SU-DHL-6 (cell line): Measurements from ENCODE around the gene KIRREL2.

ENCODE experiments used
- H2AFZ ChIP-seq: fragments of 200-600 bp; sonication (generic); 2 replicates; pipeline ENCODE4 v1.6.1; 2014; ENCODE audit warnings: low read depth, mild to moderate bottlenecking, moderate library complexity, mixed read lengths, antibody characterized with exemption, low read length; ENCODE audit not compliant: severe bottlenecking
- H3F3A ChIP-seq: fragments of 200-600 bp; shearing (Covaris generic); 2 replicates; pipeline ENCODE4 v1.6.0; 2016; ENCODE audit warnings: antibody characterized with exemption, mild to moderate bottlenecking; ENCODE audit not compliant: insufficient read depth
- H3K27ac ChIP-seq: fragments of 200-600 bp; sonication (generic); 2 replicates; pipeline ENCODE4 v1.5.1; 2016; ENCODE audit warnings: low read depth, mild to moderate bottlenecking, low read length, moderate library complexity, mixed read lengths
- H3K27me3 ChIP-seq: fragments of 200-600 bp; sonication (generic), shearing (Covaris generic); 2 replicates; pipeline ENCODE4 v1.6.0; 2014; ENCODE audit warnings: mild to moderate bottlenecking, low read length
- H3K36me3 ChIP-seq: fragments of 200-600 bp; sonication (generic); 2 replicates; pipeline ENCODE4 v1.6.1; 2014; ENCODE audit warnings: mild to moderate bottlenecking, low read length, mixed read lengths
- H3K4me2 ChIP-seq: fragments of 300-600, 200-600 bp; shearing (Covaris generic), sonication (generic); 2 replicates; pipeline ENCODE4 v1.6.0; 2014; ENCODE audit warnings: low read length, low read depth, mild to moderate bottlenecking; ENCODE audit not compliant: poor library complexity, severe bottlenecking
- H3K4me3 ChIP-seq: fragments of 200-600 bp; sonication (generic); 2 replicates; pipeline ENCODE4 v1.5.1; 2014; ENCODE audit warnings: antibody characterized with exemption, low read length, mild to moderate bottlenecking, mixed read lengths; ENCODE audit not compliant: insufficient read depth, poor library complexity, severe bottlenecking
- H3K79me2 ChIP-seq: fragments of 200-600 bp; sonication (generic); 2 replicates; pipeline ENCODE4 v1.6.1; 2014; ENCODE audit warnings: mild to moderate bottlenecking, low read length, moderate library complexity; ENCODE audit not compliant: insufficient read depth
- H3K9ac ChIP-seq: fragments of 200-600 bp; sonication (generic); 2 replicates; pipeline ENCODE4 v1.7.0; 2014; ENCODE audit warnings: mild to moderate bottlenecking, low read length
- H3K9me2 ChIP-seq: fragments of 200-600 bp; sonication (generic); replicated peaks from 2 replicates; pipeline ENCODE4 v1.6.1; 2014; ENCODE audit warnings: low read length; ENCODE audit not compliant: insufficient read depth
- H3K9me3 ChIP-seq: fragments of 200-600 bp; sonication (generic); 2 replicates; pipeline ENCODE4 v1.6.1; 2014; ENCODE audit warnings: low read length, mixed read lengths; ENCODE audit not compliant: insufficient read depth
- H4K20me1 ChIP-seq: fragments of 200-600 bp; sonication (generic); 2 replicates; pipeline ENCODE4 v1.6.1; 2014; ENCODE audit warnings: low read depth, mild to moderate bottlenecking, antibody characterized with exemption, low read length, moderate library complexity, mixed read lengths
- CTCF ChIP-seq: fragments of 200-600 bp; sonication (generic); IDR thresholded peaks from one replicate; pipeline ENCODE4 v1.5.1; 2017; ENCODE audit warnings: antibody characterized with exemption, mild to moderate bottlenecking, low read length, moderate library complexity; ENCODE audit not compliant: insufficient read depth, poor library complexity, severe bottlenecking
- EZH2phosphoT487 ChIP-seq: fragments of 200-600 bp; sonication (generic), shearing (Covaris generic); conservative IDR thresholded peaks from 2 replicates; pipeline ENCODE4 v1.6.1; 2018; ENCODE audit warnings: mild to moderate bottlenecking, antibody characterized with exemption, low read length, moderate library complexity, mixed read lengths

The KIRREL2 gene

GRCh38 chr19:35898499-35898809, 41.7 kb downstream of the KIRREL2 start:
- no peak overlapping the region for H2AFZ ChIP-seq
- no peaks in the 10 kb centered on the region for H3K27me3 ChIP-seq
- TF ChIP-seq CTCF (no peak), EZH2phosphoT487 (no peak)
- H4K20me1 ChIP-seq: no peaks in the 10 kb centered on the region
- H3K9ac ChIP-seq: peak overlapping the region; percentile 99
- H3K9me2 ChIP-seq: no peaks in the 10 kb centered on the region
- H3K36me3 ChIP-seq: peaks cover 9% of the 10 kb centered on the region
- peak overlapping the region; percentile 100 for H3K4me3 ChIP-seq
- H3F3A ChIP-seq: peaks cover 31% of the 10 kb centered on the region
- no peaks in the 10 kb centered on the region for H3K9me3 ChIP-seq
- peak overlapping the region; percentile 98 for H3K27ac ChIP-seq
- H3K4me2 ChIP-seq: peak overlapping the region; percentile 73
- H3K79me2 ChIP-seq: peaks cover 16% of the 10 kb centered on the region

DNA sequence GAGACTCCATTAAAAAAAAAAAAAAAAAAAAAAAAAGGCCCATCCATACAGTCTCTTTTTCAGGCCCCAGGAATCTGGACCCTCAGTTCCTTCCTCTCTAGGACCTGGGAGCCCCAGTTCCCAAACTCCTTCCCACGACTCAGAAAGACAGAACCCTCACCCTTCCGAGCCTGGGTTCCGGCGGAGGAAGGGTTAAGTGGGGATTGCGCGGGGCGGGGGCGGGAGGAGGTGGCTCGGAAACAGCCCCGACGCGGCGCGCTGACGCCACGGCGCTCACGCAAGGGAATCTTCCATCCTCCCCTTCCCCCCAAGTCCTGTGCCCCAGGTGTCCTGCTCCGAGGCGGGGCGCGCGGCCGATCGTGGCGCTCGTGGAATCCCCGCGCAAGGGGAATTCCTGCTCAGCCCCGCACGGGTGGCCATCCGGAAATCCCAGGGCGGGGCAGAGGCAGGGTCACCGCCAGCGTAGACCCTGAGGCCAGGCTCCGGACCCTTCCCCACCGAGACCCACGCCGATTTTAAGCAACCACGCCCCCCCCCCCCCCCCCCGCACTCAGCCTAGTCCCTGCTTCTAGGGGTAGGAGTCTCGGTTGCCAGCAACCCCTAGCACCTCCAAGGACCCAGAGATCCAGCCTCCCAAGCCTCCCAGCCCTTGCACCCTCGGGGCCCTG, 43.0 kb downstream of the KIRREL2 start:
- Histone ChIP-seq H3K9me2 (no peaks in the 10 kb centered on the region), H3K4me2 (peak overlapping the region; percentile 73), H3K27ac (peak overlapping the region; percentile 98), H3K9ac (peak overlapping the region; percentile 99), H3K79me2 (peaks cover 16% of the 10 kb centered on the region), H2AFZ (no peak overlapping the region), H3K36me3 (peaks cover 9% of the 10 kb centered on the region), H3K4me3 (peak overlapping the region; percentile 100), H3K27me3 (no peaks in the 10 kb centered on the region), H4K20me1 (no peaks in the 10 kb centered on the region), H3K9me3 (no peaks in the 10 kb centered on the region), H3F3A (peaks cover 40% of the 10 kb centered on the region)
- no peak for TF ChIP-seq EZH2phosphoT487
- no peak for TF ChIP-seq CTCF

DNA sequence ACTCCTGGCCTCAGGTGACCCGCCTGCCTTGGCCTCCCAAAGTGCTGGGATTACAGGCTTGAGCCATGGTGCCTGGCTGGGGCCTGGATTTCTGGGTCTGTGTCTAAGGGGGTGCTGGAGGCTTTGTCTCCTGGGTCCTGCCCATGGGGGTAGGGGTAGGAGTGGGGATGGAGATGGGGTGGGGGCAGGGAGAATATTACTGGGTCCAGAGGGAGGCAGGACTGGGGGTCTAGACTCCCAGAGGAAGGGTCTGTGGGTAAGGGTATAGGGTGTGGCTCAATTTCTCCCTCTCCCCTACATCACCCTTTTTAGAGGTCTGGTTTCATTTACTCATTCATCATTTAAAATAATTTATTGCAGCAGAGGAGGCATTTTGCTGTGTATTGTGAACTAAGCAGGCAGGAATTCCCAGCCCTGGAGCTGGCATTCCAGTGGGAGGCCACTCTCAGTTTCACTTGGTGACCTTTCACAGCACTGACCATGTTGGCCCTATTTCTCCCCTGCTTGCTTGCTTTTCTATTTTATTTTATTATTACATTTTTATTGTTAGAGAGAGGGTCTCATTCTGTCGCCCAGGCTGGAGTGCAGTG, 44.4 kb downstream of the KIRREL2 start:
- no peaks in the 10 kb centered on the region for H4K20me1 ChIP-seq
- H3K4me2 ChIP-seq: peak overlapping the region; percentile 73
- H3K9me3 ChIP-seq: no peaks in the 10 kb centered on the region
- no peaks in the 10 kb centered on the region for H3K9me2 ChIP-seq
- H3K4me3 ChIP-seq: peak overlapping the region; percentile 50
- H2AFZ ChIP-seq: no peak overlapping the region
- peak overlapping the region; percentile 98 for H3K27ac ChIP-seq
- no peak for TF ChIP-seq EZH2phosphoT487
- no peak for TF ChIP-seq CTCF
- H3K27me3 ChIP-seq: no peaks in the 10 kb centered on the region
- peak overlapping the region; percentile 99 for H3K9ac ChIP-seq
- peaks cover 44% of the 10 kb centered on the region for H3F3A ChIP-seq
- H3K79me2 ChIP-seq: peaks cover 16% of the 10 kb centered on the region
- H3K36me3 ChIP-seq: peaks cover 9% of the 10 kb centered on the region
